ENCODE results near the gene SCFD2.
"Not testable (repeated sequence)": the region's sequence is repeated elsewhere in the genome, so short reads cannot be mapped to it uniquely, and the experiment has no call there.

Gene SCFD2

DNA sequence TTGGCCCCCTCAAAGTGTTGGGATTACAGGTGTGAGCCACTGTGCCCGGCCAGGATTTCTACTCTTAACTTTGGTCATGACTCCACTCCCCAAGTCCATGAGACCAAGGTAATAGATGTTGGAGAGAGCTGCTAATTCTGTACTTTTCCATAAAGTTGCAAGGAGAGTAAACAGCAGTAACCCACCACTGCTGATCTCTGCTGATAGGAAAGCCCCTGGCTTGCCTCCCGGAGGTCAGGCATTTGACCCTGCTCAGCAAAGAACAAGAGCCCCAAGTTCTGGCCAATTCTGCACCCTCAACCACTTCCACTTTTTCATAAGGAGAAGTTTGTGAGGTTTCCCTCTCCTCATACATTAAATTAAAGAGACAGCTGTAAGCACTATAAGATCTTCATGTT, 360.7 kb downstream of the SCFD2 start:
- DNase-seq, result no peak

DNA sequence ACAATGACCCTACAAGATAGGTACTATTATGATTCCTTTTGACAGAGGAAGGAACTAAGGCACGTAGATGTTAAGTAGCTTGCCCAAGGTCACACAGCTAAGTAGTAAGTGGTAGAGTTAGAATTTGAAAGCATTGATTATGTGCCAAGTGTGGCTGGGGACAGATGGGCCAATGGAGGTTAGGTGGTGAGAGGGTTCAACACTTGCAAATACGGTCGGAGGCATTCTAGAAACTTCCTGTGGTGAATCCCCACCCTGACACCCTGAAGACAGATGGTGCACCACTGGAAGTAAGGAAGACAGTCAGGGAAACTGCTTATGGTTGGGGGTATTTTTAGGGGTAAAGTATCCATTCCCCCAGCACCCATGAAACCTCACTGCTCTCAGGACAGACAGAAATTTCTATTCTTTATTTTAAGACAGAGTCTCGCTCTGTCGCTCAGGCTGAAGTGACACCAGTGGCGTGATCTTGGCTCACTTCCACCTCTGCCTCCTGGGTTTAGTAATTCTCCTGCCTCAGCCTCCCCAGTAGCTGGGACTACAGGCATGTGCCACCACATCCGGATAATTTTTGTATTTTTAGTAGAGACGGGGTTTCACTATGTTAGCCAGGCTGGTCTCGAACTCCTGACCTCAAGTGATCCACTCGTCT, 361.2 kb downstream of the SCFD2 start:
- DNase-seq, result no peak

DNA sequence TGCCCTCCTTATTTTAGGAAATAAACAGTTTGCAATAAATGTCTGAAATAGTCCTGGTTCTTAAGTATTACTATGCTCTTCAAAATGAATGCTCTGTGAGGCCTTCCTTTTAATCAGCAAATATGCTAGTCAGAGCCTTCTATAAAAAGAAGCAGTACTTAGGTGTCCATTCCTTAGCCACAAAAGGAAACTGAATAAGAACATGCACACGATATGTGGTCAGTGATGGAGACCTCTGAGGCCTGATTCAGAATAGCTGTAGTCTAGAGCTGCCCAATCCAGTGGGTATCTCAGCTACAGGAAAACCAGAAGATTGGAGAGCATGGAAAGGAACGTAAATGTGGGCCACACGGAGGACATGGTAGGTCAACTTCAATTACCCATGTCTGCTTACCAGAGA, 361.9 kb downstream of the SCFD2 start:
- no peak for DNase-seq

DNA sequence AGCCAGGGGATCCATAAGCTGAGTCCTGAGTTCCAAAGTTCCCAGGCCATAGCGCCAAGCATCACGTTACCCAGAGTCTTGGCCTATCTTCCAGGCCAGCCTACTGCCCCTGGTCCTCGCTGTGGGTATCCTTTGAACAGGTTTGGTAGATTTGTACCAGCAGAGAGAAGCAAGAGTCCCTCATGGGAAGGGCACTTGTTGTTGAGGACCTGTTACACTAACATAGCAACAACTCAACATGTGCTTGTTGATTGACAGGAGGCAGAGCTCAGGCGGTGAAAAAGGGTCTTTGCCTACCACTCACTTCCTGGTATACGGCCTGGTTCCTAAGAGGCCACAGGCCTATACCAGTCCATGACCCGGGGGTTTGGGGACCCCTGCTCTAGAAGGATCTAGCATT, 365.3 kb downstream of the SCFD2 start:
- no peak for DNase-seq

DNA sequence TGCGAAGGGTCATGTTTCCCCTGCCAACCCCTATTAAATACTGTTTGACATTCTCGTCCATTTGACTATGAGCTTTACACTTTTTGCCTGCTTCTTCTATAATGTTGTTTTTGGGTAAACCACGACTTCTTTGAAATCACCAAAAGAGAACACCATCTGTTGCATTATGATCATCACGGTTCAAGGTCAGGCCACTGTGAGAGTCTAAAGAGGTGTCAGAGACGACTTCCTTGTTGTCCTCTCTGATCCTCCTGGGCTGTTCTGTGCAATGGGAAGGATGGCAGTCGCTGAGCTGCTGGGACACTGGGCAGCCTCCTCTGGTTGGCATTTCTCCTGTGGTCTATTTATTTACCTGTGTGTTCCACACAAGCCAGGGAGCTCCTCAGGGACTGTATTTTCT, 366.2 kb downstream of the SCFD2 start:
- no peak for DNase-seq

DNA sequence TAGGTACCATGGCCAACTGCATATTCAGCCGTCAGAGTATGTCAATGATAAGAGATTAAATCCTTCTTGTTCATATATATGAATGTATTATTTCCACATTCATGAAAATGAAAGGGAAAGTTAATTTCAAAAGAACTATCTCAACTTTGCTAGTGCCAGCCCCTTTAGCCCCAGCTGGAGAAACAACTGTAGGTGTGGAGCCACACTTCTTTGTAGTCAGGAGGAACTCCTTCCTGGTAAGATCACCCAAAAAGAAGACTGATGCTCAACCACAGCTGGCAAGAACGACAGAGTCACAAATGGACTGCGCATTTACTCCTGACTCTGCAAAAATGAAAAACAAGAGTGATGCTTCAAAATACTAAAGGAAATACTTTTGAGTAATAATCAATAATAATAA, 367.4 kb downstream of the SCFD2 start:
- no peak for DNase-seq

DNA sequence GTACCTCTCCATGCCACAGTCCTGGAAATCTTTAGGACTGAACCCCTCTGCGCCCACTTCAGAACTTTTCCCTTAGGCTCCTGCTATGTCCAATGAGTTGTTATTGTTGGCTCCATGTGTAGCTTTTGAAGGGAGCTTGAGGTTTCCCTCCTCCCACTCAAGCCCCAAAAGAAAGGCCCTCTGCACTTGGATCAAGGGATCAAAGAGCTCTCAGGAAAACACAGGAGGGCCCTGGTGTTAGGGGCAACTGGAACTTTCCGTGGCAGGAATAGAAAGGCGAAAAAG, 368.8 kb downstream of the SCFD2 start:
- DNase-seq, result no peak

DNA sequence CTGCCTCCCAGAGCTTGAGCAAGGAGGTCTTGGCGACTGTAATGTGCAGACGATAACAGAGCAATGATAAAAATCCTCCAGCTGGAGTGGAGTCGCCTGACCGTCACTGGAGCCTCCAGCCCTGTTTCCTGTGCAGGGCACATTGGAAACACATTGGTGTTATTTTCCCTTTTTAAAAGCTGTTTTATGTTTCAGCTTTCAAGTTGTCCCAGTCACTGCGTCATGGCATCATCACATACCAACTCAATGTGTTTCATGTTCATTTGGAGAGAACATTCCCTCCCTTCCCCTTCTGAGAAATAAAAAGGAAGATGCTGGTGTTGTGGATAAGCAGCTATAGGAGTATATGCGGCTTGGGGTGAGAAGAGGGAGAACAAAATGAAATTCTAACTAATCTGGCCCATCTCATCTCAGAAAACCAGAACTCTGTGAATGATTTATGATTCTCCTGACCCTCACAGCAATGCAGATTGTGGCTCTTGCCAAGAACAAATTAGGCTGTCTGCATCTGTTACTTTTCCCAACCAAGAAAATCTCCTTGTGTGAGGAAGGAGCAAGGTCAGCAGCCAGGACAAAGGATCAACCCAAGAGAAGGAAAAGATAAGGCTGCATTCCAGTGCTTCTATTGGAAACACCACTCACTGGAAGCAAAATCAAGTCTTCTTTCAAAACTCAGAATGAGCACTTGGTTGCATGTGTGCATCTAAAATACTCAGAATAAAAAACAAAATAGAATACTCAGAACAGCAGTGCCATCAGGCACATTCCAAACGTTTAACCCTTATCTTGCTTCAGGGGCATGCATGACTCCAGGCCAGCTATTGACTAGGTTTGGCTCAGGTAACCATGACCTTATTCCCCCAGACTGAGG, 369.4 kb downstream of the SCFD2 start:
- no peak for DNase-seq

DNA sequence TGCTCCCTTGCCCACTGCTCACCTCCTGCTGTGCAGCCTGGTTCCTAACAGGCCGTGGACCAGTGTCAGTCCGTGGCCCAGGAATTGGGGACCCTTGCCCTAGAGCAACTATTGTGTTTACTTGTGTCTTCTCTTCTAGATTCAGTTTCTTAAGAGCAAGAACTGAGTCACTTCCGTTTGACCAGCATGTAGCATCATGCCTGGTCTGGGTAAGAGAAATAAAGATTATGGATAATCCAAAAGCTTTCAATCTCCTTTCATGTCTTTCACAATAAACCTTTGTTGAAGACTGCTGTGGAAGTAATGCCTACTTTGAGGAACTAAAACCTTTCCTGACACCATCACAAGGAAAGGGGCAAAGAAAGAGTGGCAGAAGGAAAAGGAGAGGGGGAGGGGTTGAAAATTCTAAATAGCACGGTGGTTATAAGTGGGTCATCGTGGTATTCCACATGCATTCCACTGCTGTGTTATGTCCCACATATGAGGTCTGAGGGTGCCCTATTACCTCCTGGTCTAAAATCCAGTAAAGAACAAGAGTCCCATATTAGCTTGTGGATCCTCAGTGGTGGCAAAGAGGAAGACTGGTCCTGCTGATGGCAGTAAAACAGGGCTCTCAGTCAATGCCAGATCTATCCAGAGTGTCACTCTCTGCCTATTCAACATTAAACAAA, 370.4 kb downstream of the SCFD2 start:
- DNase-seq, result no peak

DNA sequence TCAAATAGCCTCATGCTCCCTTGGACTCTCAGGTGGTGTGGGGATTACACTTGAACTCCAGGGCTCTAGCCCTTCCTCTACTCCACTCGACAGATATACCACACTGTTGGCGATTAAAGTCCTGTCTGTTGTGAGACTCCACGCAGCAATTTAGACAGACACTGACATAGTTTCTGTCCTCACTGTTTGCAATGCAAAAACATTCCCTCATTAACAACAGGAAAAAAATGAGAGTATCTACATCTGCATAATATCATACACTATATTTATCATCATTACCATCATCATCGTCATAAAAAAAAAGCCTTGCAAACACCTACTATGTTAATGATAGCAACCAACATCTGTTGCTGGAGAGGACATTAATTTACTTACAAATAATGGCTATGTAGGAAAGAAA, 371.3 kb downstream of the SCFD2 start:
- DNase-seq, result no peak

DNA sequence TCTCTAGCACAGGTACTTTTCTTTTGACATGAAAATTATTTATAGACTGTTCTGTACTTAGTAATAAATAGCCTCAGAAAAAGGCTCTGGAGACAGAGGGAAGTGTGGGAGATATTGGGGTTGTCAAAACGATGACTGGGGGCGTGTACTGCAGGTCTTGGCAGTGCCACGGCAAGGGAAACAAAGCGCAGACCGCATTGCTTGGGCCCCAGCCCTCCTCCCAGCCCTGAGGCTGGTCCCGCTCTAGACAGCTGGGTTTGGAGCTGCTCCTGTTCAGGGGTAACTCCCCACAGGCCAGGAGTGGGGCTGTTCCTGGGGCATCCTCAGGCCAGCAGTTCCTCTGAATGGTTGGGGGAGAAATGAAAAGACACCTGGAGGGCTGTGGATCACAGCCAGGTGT, 372.1 kb downstream of the SCFD2 start:
- no peak for DNase-seq

DNA sequence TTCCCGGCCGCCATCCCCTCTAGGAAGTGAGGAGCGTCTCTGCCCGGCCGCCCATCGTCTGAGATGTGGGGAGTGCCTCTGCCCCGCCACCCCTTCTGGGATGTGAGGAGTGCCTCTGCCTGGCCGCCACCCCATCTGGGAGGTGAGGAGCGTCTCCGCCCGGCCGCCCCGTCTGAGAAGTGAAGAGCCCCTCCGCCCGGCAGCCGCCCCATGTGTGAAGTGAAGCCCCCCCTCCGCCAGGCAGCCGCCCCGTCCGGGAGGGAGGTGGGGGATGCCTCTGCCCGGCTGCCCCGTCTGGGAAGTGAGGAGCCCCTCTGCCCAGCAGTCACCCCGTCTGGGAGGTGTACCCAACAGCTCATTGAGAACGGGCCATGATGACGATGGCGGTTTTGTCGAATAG, 373.3 kb downstream of the SCFD2 start:
- not testable (repeated sequence) for DNase-seq

DNA sequence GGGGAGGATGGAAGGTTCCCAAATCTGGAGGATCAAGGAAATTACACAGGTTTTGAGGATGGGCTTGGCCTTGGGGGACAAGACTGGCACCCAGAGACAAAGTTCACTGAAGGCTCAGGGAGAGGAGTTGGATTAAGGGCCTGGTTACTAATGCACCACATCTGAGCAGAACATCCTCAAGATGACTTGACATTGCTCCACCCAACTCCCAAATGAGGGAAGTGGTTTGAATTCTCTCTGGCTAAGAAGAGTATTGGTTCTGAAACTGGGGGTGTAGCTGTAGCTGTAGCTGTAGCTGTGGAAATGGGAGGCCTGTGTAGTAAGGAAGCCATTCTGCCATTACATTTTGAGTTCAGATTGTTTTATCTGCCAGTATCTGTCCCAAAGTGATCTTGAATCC, 374.4 kb downstream of the SCFD2 start:
- no peak for DNase-seq

DNA sequence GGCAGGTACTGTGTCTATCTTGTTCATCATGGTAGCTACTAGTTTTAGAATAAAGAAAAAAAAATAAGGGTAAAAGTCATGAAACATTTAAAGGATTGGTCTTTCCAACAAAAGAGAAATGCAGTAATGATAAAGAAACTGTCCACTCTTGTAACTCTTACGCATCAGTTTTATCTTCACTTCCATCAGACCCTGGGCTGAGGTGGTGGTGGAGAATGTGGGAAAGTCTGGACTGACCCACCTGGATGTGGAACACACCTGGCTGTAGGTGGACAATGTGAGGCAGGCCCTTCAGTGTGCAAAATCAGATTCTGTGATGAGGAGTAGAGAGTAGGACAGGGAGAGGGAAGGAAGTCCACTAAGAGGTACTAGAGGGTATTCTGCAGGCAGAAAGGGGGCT, 375.2 kb downstream of the SCFD2 start:
- DNase-seq, result no peak

DNA sequence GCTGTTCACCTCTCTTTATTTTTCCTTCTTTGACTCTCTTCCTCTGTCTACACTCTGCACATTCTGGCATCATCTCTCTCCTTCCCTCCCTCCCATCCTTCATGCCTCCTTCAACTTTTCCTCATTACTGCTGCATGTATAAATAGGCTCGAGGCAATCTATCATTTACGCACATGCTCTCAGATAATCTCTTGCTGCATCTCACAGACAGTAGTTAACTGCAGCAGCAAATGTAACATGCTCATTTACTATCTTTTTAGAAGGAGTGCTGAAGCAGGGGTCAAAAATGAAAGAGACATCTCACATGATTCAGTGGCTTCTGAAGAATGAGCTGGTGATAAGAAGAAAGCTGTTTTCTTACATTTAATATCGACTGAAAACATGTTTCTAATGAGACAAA, 376.0 kb downstream of the SCFD2 start:
- no peak for DNase-seq

DNA sequence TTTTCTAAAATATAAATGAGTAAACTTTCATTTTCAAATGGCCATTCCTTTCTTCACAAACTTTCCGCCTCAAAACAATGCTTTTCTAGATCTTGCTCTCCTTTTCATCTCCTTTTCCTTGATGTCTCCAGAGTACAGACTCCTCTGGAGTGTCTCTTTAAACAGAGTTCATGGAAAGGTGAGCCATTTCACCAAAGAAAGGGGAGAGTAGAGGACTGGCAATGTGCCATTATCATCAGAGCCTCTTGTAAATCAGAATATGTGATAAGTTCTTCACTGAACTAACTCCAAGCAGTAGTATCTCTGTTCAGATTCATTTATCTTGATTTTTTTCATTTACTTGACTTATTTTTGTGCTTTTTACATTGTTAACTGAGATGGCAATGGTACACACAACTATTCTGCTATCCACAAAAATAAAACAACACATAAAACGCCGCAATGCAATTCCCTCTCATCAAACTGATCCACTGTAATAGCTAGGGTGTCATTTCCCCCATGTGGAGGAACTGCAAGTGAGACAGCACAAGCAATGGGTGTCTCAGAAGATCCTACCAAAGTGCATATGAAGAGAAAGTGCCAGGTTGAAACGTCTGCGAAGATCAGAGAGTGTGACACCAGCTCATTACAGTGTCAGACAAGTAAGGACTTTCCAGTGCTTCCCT, 378.3 kb downstream of the SCFD2 start:
- DNase-seq, result no peak

DNA sequence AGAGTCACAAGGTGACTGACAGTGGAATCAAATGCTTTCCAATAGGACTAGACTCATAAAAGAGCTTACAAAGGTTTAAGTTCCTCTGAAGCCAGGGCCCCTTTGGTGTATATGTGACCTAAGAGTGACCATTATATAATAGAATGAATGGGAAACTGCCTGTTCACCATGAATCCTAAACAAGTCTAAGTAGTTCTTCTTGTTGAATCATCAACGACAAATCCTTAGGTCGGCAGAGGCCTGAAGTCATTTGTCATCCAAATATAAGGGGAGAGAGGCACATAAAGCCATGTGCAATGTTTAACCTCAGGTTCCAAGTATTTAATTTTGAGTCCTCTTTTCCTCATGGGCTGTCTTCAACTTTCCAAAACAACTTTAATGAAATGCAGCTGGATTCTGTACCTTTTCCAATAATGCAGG, 381.4 kb downstream of the SCFD2 start:
- no peak for DNase-seq

DNA sequence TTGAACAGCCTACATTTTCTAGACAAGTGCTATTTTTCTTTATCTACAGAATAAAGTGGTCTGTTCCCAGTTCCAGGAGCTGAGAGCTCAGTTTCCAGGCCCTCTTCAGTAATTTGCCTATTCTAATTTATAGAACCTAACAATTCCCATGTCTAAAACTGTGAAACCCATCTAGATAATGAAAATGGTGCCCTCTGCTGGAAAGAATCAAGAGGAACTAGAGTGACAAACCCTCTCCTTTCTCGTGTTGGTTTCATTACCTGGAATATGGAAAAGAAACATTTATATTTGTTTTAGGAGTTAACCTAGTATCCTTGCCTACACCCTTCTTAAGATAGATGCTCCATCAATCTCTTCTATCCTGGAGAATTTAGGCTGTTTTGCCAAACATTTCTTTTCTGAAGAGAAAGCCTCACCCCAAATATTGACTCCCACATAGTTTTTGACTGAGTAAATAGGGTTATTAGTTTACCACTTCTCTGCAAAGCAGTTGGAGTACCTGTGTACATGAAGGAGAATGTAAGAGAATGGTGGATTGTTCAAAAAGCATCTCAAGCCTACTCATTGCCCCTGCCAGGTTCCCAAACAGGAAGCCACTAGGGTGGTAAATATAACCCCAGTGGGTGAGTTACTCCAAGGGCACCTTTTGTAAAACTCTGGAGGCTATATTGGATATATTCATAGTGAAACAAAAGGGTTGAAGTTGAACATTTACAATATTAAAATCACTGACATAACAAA, 382.1 kb downstream of the SCFD2 start:
- no peak for DNase-seq

DNA sequence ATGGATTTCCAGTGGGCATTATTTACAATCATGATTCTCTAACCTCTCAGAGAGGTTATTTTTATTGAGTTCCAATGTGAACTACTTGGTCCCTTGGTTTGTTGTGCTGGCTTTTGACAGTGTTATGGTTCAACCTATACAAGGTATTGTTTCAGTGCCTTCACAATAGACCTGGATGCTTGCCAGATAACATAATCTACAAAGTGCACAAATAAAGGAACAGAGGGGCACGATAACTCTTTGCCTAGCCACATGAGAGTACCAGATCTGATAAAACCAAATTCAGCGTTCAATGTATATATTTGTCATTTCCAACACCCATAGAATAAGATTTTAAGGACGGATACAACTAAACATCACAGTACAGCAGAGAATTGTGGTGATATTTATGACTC, 382.9 kb downstream of the SCFD2 start:
- no peak for DNase-seq

DNA sequence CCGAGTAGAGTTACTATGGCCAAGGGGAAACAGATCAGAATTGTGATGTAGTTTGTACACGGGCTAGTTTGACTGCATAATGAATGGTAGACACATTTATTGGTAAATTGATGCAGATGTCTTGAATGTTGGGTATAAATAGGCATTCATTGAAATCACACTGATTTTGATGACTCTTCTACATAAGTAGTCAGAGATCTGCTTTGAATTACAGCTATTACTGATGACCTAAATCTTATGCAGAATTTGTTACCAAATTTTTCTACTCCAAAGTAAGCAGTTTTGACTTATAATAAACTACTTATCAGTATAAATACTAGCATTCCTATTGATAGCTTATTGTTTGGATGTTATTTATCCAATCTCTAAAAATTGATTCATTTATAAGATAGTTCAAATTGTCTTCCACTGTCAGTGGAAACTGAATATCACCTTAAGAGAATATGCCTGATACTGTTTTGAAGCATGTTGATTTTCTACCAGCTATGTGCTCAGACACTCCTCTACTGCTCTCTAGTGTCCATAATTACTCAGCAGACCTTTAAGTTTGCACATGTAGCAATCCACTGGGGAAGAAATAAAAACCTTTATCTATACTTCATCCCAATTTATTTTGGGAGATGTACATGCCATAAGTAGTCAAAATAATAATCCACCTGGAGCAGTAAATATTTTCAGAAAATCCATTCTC, 383.5 kb downstream of the SCFD2 start:
- DNase-seq, result no peak

DNA sequence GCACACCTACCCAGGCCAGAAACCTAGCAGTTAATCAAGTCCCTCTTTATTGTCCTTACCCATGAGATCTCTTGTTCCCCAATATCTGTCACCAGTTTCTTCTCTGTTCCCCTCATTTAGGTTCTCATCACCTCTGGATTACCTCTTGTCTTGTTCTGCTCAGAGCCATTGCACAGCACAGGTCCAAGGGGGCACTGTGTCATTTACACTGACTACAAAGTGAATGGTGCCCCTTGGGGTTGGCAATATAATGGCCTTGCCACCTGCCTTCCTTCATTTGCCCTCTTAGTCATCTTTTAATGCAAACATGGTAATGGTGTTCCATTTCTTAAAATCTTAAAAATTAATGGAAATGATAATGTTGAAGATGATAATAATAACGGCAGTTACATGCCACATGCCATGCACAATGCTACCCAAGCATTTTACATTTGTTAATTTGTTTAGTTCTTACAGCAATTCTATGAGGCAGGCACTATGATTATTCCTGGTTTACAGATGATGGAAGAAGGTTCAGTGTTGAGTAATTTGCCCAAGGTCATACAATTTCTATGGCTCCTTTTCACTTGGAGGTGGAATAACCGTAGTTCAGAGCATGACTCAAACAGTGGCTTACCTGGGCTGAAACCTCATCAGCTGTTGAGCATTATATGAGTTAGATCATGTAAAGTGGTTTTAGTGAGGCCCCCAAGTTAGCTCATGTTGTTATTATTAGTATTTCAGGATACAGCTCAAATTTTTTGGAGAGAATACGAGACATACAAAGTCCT, 385.9 kb downstream of the SCFD2 start:
- DNase-seq, result no peak

DNA sequence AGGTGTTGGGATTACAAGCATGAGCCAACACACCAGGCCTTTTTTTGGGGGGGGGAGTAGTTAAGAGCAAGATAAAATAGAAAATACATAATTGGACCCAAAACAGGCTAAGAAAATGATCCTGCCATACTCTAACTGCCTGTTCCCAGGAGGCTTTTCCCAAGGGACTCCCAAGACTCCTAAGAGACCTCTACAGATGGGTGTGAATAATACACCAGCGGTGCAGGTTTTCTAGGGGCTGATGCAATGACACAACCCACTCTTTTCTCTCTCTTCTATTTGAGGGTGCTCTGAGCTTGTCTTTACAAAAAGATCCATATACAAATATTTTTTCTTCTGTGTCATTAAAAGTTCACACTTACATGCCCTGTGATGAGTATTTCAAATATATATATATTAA, 386.8 kb downstream of the SCFD2 start:
- DNase-seq, result no peak
